ENCODE results near the gene COMMD1.
"Not testable (repeated sequence)": the region's sequence is repeated elsewhere in the genome, so short reads cannot be mapped to it uniquely, and the experiment has no call there.

COMMD1 gene

GRCh38 chr2:62074233-62074632, 168.8 kb downstream of the COMMD1 start:
- no peak for DNase-seq (ENCODE audit: low spot score)

- peak; percentile 4 for DNase-seq (ENCODE audit: low spot score)
Measured at GRCh38 chr2:62076980-62077638, 171.6 kb downstream of the COMMD1 start.

- DNase-seq (ENCODE audit: low spot score), result no peak
Measured at GRCh38 chr2:62084801-62085200, 179.3 kb downstream of the COMMD1 start.

GRCh38 chr2:62089658-62090057, 184.2 kb downstream of the COMMD1 start:
- no peak for DNase-seq (ENCODE audit: low spot score)

GRCh38 chr2:62091471-62091870, 186.0 kb downstream of the COMMD1 start:
- DNase-seq (ENCODE audit: low spot score), result no peak

GRCh38 chr2:62099050-62099449, 193.6 kb downstream of the COMMD1 start:
- no peak for DNase-seq (ENCODE audit: low spot score)

GRCh38 chr2:62099523-62100175, 194.2 kb downstream of the COMMD1 start:
- no peak for DNase-seq (ENCODE audit: low spot score)

GRCh38 chr2:62101886-62102285, 196.4 kb downstream of the COMMD1 start:
- no peak for DNase-seq (ENCODE audit: low spot score)

- DNase-seq (ENCODE audit: low spot score), result no peak
Measured at GRCh38 chr2:62102402-62102920, 197.0 kb downstream of the COMMD1 start.

GRCh38 chr2:62109554-62109953, 204.1 kb downstream of the COMMD1 start:
- no peak for DNase-seq (ENCODE audit: low spot score)

GRCh38 chr2:62110415-62111025, 205.0 kb downstream of the COMMD1 start:
- DNase-seq (ENCODE audit: low spot score), result no peak

- DNase-seq (ENCODE audit: low spot score), result no peak
Measured at GRCh38 chr2:62112179-62112578, 206.7 kb downstream of the COMMD1 start.

GRCh38 chr2:62114564-62114963, 209.1 kb downstream of the COMMD1 start:
- no peak for DNase-seq (ENCODE audit: low spot score)

- no peak for DNase-seq (ENCODE audit: low spot score)
Measured at GRCh38 chr2:62116983-62117382, 211.5 kb downstream of the COMMD1 start.

GRCh38 chr2:62118160-62118559, 212.7 kb downstream of the COMMD1 start:
- no peak for DNase-seq (ENCODE audit: low spot score)

GRCh38 chr2:62119311-62119974, 214.0 kb downstream of the COMMD1 start:
- DNase-seq (ENCODE audit: low spot score), result no peak

GRCh38 chr2:62126239-62126638, 220.8 kb downstream of the COMMD1 start:
- DNase-seq (ENCODE audit: low spot score), result not testable (repeated sequence)

- DNase-seq (ENCODE audit: low spot score), result no peak
Measured at GRCh38 chr2:62133320-62133823, 227.9 kb downstream of the COMMD1 start.

- DNase-seq (ENCODE audit: low spot score), result peak; percentile 16
Measured at GRCh38 chr2:62136956-62137830, 231.7 kb downstream of the COMMD1 start.

GRCh38 chr2:62140426-62141141, 235.1 kb downstream of the COMMD1 start:
- no peak for DNase-seq (ENCODE audit: low spot score)
